Ascending aorta (tissue), 2 donors: Measurements from ENCODE around the gene KLHL11. TPM values are rescaled to one million over a fixed set of nuclear protein-coding genes. Genes with fewer than 3 reads are reported as not detected.

Source experiments
- DNase-seq, 2 donors: peaks; one replicate each; pipeline ENCODE4 v3.0.0-alpha.2; 2019; ENCODE audit warnings: low spot score in 2 of 2
- H3K27ac ChIP-seq, 2 donors: fragments of 200-600 bp; sonication (generic); one replicate each; pipeline ENCODE4 v1.5.1; 2016 to 2017; ENCODE audit warnings: mild to moderate bottlenecking in 1 of 2
- H3K27me3 ChIP-seq: fragments of 200-600 bp; sonication (generic); one replicate; pipeline ENCODE4 v1.5.1; 2017
- H3K36me3 ChIP-seq, 2 donors: fragments of 200-600 bp; sonication (generic); one replicate each; pipeline ENCODE4 v1.5.1; 2016
- H3K4me1 ChIP-seq, 2 donors: fragments of 200-600 bp; sonication (generic); one replicate each; pipeline ENCODE4 v1.5.1; 2016 to 2017; ENCODE audit warnings: mild to moderate bottlenecking in 1 of 2
- H3K4me3 ChIP-seq, 2 donors: fragments of 200-600 bp; sonication (generic); one replicate each; pipeline ENCODE4 v1.5.1; 2016 to 2017; ENCODE audit warnings: mild to moderate bottlenecking in 1 of 2
- H3K9me3 ChIP-seq, 2 donors: fragments of 200-600 bp; sonication (generic); one replicate each; pipeline ENCODE4 v1.5.1; 2016
- intact Hi-C: fragments of 100-400 bp; cut with DNase I; formaldehyde crosslinking; loops from one replicate; pipeline ENCODE4 v1.15.1; 2023
- total RNA-seq: library from RNA; depleted of rRNA; stranded (reverse); fragments of >200 nt; gene quantifications from one replicate; pipeline ENCODE4 v1.1.0, GENCODE V29; 2016
- TF ChIP-seq, protein P1 (sequence below), 3 experiments: fragments of 200-600 bp in 2 of 3; fragments of 450-650 bp in 1 of 3; sonication (generic) in 2 of 3; IDR thresholded peaks; one replicate each; pipeline ENCODE4 v1.5.1; 2016 to 2019; ENCODE audit warnings: antibody characterized with exemption in 3 of 3, mild to moderate bottlenecking in 1 of 3, moderate library complexity in 1 of 3

The KLHL11 gene
- 8.9 TPM for total RNA-seq

- H3K27me3 ChIP-seq = no peaks in the 10 kb centered on the region
These were observed at the start of gene KLHL11 for GRCh38 chr17:41864836-41865595. KLHL11 (minus strand) TSS chr17:41865423; CDS start chr17:41865370, 53 bp downstream.

GRCh38 chr17:41915020-41915419 lies 49.8 kb upstream of the KLHL11 start:
- TF ChIP-seq, protein P1, sequence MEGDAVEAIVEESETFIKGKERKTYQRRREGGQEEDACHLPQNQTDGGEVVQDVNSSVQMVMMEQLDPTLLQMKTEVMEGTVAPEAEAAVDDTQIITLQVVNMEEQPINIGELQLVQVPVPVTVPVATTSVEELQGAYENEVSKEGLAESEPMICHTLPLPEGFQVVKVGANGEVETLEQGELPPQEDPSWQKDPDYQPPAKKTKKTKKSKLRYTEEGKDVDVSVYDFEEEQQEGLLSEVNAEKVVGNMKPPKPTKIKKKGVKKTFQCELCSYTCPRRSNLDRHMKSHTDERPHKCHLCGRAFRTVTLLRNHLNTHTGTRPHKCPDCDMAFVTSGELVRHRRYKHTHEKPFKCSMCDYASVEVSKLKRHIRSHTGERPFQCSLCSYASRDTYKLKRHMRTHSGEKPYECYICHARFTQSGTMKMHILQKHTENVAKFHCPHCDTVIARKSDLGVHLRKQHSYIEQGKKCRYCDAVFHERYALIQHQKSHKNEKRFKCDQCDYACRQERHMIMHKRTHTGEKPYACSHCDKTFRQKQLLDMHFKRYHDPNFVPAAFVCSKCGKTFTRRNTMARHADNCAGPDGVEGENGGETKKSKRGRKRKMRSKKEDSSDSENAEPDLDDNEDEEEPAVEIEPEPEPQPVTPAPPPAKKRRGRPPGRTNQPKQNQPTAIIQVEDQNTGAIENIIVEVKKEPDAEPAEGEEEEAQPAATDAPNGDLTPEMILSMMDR (IDR thresholded peaks at IDR 0.05) = no peak
- Histone ChIP-seq H3K27ac (no peak overlapping the region), H3K9me3 (no peaks in the 10 kb centered on the region), H3K27me3 (no peaks in the 10 kb centered on the region), H3K4me3 (no peak overlapping the region), H3K36me3 (peaks cover 31 to 38% of the 10 kb centered on the region in 2 donors), H3K4me1 (peaks cover 2 to 22% of the 10 kb centered on the region in 2 donors)
- intact Hi-C loops = no loop called here
- no peak for DNase-seq

More at GRCh38 chr17:41864836-41865595, at the start of gene KLHL11:
- H3K4me1 ChIP-seq = peaks cover 3 to 14% of the 10 kb centered on the region in 2 donors
- H3K9me3 ChIP-seq = no peaks in the 10 kb centered on the region
- TF ChIP-seq, protein P1 (IDR thresholded peaks at IDR 0.05) = no peak
- H3K36me3 ChIP-seq = peaks cover 7 to 21% of the 10 kb centered on the region in 2 donors
- DNase-seq = peak; percentile 56 to 93
- H3K27ac ChIP-seq = peak within 1 kb of the TSS; percentile 77 to 92
- intact Hi-C loops = loop anchor here (1.0 to 2.0 kb wide), 3 partner anchors 29 to 101 kb away; partner anchors contain the start of genes CNP, FKBP10 and NT5C3B
- peak within 1 kb of the TSS; percentile 80 to 99 for H3K4me3 ChIP-seq

GRCh38 chr17:41914358-41914766 lies 49.1 kb upstream of the KLHL11 start:
- Histone ChIP-seq H3K27ac (no peak overlapping the region), H3K4me3 (no peak overlapping the region), H3K9me3 (no peaks in the 10 kb centered on the region), H3K36me3 (peaks cover 38 to 44% of the 10 kb centered on the region in 2 donors), H3K4me1 (peaks cover 2 to 16% of the 10 kb centered on the region in 2 donors), H3K27me3 (no peaks in the 10 kb centered on the region)
- intact Hi-C loops = no loop called here
- TF ChIP-seq, protein P1 (IDR thresholded peaks at IDR 0.05) = no peak
- DNase-seq = no peak

GRCh38 chr17:41913798-41914197 lies 48.6 kb upstream of the KLHL11 start:
- intact Hi-C loops = no loop called here
- Histone ChIP-seq H3K27me3 (no peaks in the 10 kb centered on the region), H3K36me3 (peaks cover 44 to 50% of the 10 kb centered on the region in 2 donors), H3K27ac (no peak overlapping the region), H3K4me3 (no peak overlapping the region), H3K4me1 (peaks cover 2 to 14% of the 10 kb centered on the region in 2 donors), H3K9me3 (no peaks in the 10 kb centered on the region)
- TF ChIP-seq, protein P1 (IDR thresholded peaks at IDR 0.05) = no peak
- DNase-seq = no peak

DNA sequence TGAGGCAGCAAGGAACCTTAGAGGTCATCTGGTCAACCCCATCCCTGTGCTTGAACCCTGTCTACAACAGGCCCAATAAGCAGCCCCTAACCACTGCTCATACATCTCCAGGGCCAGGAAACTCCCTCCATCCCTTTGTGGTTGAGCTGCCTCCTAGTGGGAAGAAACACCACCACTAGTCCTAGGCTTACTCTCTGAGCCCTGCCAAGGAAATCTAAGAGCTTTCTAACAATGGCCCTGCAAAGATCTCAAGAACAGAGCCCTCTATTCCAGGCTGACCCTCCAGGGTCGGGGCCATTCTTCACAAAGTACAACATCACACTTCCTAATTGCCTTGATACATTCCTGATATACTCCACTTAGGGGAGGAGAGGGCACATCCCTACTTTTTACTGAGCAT lies 47.7 kb upstream of the KLHL11 start:
- Histone ChIP-seq H3K4me1 (peaks cover 2 to 13% of the 10 kb centered on the region in 2 donors), H3K4me3 (no peak overlapping the region), H3K27me3 (no peaks in the 10 kb centered on the region), H3K36me3 (peaks cover 48 to 59% of the 10 kb centered on the region in 2 donors), H3K9me3 (no peaks in the 10 kb centered on the region), H3K27ac (no peak overlapping the region)
- no peak for DNase-seq
- intact Hi-C loops = no loop called here
- TF ChIP-seq, protein P1 (IDR thresholded peaks at IDR 0.05) = no peak
